HepG2 (cell line): ENCODE data around the gene PRSS22. TPM values are rescaled to one million over a fixed set of nuclear protein-coding genes. Genes with fewer than 3 reads are reported as not detected.

Source experiments
- HDAC2 ChIP-seq: sonication (generic); formaldehyde crosslinking; IDR thresholded peaks from 2 replicates; pipeline ENCODE4 v1.4.0; 2020; ENCODE audit warnings: missing genetic modification reagents
- NONO ChIP-seq, 2 experiments: fragments of 450-650 bp in 1 of 2; sonication (generic) in 1 of 2; formaldehyde crosslinking in 1 of 2; IDR thresholded peaks in 1 of 2; conservative IDR thresholded peaks in 1 of 2; 2 replicates each; pipeline versions ENCODE4 v1.6.1 to v1.8.0; 2017 to 2022; ENCODE audit warnings: mild to moderate bottlenecking in 1 of 2, missing genetic modification reagents in 1 of 2, moderate library complexity in 1 of 2
- PHF21A ChIP-seq: sonication (generic); formaldehyde crosslinking; IDR thresholded peaks from 2 replicates; pipeline ENCODE4 v1.5.0; 2020; ENCODE audit warnings: mild to moderate bottlenecking, missing genetic modification reagents
- XRCC5 ChIP-seq: fragments of 200-400 bp; formaldehyde crosslinking; optimal IDR thresholded peaks from 2 replicates; pipeline ENCODE3; 2017; ENCODE audit warnings: mild to moderate bottlenecking, low read length
- ZFX ChIP-seq: sonication (generic); formaldehyde crosslinking; IDR thresholded peaks from 2 replicates; pipeline ENCODE4 v1.4.0; 2020; ENCODE audit warnings: mild to moderate bottlenecking, low read depth, missing genetic modification reagents, moderate library complexity
- ZMYM4 ChIP-seq: sonication (generic); formaldehyde crosslinking; IDR thresholded peaks from 2 replicates; pipeline ENCODE4 v1.8.1; 2023; ENCODE audit warnings: mild to moderate bottlenecking, missing genetic modification reagents
- ZNF329 ChIP-seq: sonication (generic); formaldehyde crosslinking; IDR thresholded peaks from 2 replicates; pipeline ENCODE4 v1.9.0; 2021; ENCODE audit warnings: low read depth, mild to moderate bottlenecking, missing genetic modification reagents
- ZNF431 ChIP-seq: sonication (generic); formaldehyde crosslinking; IDR thresholded peaks from 2 replicates; pipeline ENCODE4 v1.9.0; 2022; ENCODE audit warnings: missing genetic modification reagents, low read depth, mild to moderate bottlenecking, borderline replicate concordance
- ZNF543 ChIP-seq: sonication (generic); formaldehyde crosslinking; IDR thresholded peaks from 2 replicates; pipeline ENCODE4 v1.4.0; 2020; ENCODE audit warnings: mild to moderate bottlenecking, missing genetic modification reagents
- ZNF570 ChIP-seq: sonication (generic); formaldehyde crosslinking; IDR thresholded peaks from 2 replicates; pipeline ENCODE4 v1.4.0; 2020; ENCODE audit warnings: mild to moderate bottlenecking, missing genetic modification reagents, borderline replicate concordance
- ZNF709 ChIP-seq: sonication (generic); formaldehyde crosslinking; IDR thresholded peaks from 2 replicates; pipeline ENCODE4 v1.5.0; 2020; ENCODE audit warnings: mild to moderate bottlenecking, missing genetic modification reagents
- ZSCAN29 ChIP-seq: sonication (generic); formaldehyde crosslinking; conservative IDR thresholded peaks from 2 replicates; pipeline ENCODE4 v1.4.0; 2020; ENCODE audit warnings: mild to moderate bottlenecking, missing genetic modification reagents
- polyA plus RNA-seq, 8 experiments: library from polyadenylated mRNA; depleted of rRNA in 3 of 8; stranded (reverse) in 7 of 8; unstranded in 1 of 8; fragments of >200 nt; fragmentation: Illumina TruSeq in 4 of 8; extraction: Trizol in 4 of 8; gene quantifications; 2 replicates each; pipeline versions ENCODE4 v1.2.1 to v1.2.3, GENCODE V29; 2011 to 2016; ENCODE audit warnings: low read depth in 4 of 8, missing spikeins in 1 of 8, mixed read lengths in 1 of 8; ENCODE audit not compliant: insufficient read depth in 1 of 8
- total RNA-seq, 5 experiments: library from RNA; depleted of rRNA; stranded (reverse); fragments of >200 nt; fragmentation: Illumina TruSeq; extraction: Trizol; gene quantifications; 2 replicates each; pipeline ENCODE4 v1.2.3, GENCODE V29; 2016; ENCODE audit warnings: low read depth in 1 of 5
- TF ChIP-seq, protein P1 (sequence below): sonication (generic); formaldehyde crosslinking; IDR thresholded peaks from 2 replicates; pipeline ENCODE4 v1.5.0; 2020; ENCODE audit warnings: mild to moderate bottlenecking, missing genetic modification reagents, borderline replicate concordance
- TF ChIP-seq, protein P2 (sequence below): sonication (generic); formaldehyde crosslinking; IDR thresholded peaks from 2 replicates; pipeline ENCODE4 v1.9.0; 2022; ENCODE audit warnings: missing genetic modification reagents, mild to moderate bottlenecking, borderline replicate concordance
- TF ChIP-seq, protein P3 (sequence below): sonication (generic); formaldehyde crosslinking; IDR thresholded peaks from 2 replicates; pipeline ENCODE4 v1.4.0; 2020; ENCODE audit warnings: missing genetic modification reagents, borderline replicate concordance
- TF ChIP-seq, protein P4 (sequence below): sonication (generic); formaldehyde crosslinking; IDR thresholded peaks from 2 replicates; pipeline ENCODE4 v1.5.1; 2020; ENCODE audit warnings: mild to moderate bottlenecking, missing genetic modification reagents, moderate library complexity

The PRSS22 gene
- total and polyA plus RNA-seq, 2 of the 13 experiments (the other 11 are each of a cell fraction or from before 2014, with no cell fraction given): 0.24 to 0.32 TPM

DNA sequence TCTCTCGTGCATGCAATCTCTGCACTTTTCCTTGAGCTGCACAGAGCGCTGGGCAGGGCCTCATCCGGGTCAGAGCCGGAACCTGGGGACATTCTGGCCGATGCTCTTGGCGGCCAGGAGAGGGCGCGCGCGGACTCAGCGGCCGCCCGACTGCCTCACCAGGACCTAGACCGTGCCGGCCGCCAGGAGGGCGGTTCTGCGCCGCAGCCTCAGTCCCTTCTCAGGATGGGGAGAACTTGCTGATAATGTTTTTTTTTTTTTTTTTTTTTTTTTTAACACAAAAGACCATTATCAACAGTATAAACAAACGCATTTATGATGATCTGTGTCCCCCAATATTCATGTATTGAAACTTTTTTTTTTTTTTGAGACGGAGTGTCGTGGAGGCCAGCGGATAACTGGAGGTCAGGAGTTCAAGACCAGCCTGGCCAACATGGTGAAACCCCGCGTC, 17.0 kb upstream of the PRSS22 start (continued):
- TF ChIP-seq, protein P1, sequence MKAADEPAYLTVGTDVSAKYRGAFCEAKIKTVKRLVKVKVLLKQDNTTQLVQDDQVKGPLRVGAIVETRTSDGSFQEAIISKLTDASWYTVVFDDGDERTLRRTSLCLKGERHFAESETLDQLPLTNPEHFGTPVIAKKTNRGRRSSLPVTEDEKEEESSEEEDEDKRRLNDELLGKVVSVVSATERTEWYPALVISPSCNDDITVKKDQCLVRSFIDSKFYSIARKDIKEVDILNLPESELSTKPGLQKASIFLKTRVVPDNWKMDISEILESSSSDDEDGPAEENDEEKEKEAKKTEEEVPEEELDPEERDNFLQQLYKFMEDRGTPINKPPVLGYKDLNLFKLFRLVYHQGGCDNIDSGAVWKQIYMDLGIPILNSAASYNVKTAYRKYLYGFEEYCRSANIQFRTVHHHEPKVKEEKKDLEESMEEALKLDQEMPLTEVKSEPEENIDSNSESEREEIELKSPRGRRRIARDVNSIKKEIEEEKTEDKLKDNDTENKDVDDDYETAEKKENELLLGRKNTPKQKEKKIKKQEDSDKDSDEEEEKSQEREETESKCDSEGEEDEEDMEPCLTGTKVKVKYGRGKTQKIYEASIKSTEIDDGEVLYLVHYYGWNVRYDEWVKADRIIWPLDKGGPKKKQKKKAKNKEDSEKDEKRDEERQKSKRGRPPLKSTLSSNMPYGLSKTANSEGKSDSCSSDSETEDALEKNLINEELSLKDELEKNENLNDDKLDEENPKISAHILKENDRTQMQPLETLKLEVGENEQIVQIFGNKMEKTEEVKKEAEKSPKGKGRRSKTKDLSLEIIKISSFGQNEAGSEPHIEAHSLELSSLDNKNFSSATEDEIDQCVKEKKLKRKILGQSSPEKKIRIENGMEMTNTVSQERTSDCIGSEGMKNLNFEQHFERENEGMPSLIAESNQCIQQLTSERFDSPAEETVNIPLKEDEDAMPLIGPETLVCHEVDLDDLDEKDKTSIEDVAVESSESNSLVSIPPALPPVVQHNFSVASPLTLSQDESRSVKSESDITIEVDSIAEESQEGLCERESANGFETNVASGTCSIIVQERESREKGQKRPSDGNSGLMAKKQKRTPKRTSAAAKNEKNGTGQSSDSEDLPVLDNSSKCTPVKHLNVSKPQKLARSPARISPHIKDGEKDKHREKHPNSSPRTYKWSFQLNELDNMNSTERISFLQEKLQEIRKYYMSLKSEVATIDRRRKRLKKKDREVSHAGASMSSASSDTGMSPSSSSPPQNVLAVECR (CRISPR knock-in tag): peak; percentile 63; the same call in 1 of the 2 replicates
- TF ChIP-seq PHF21A (peak; percentile 29; the same call in 1 of the 2 replicates), ZSCAN29 (CRISPR knock-in tag) (no peak), NONO (IDR thresholded peaks at IDR 0.05) (no peak), NONO (CRISPR knock-in tag; conservative IDR thresholded peaks at IDR 0.05) (no peak), ZNF709 (CRISPR knock-in tag) (no peak), ZFX (CRISPR knock-in tag) (peak; percentile 64), ZNF329 (CRISPR knock-in tag) (no peak), ZNF543 (CRISPR knock-in tag) (0 out of 2 replicates have a peak, but pooled peaks have one; percentile 35), ZNF431 (0 out of 2 replicates have a peak, but pooled peaks have one; percentile 26), ZMYM4 (CRISPR knock-in tag) (0 out of 2 replicates have a peak, but pooled peaks have one; percentile 45), XRCC5 (peak; percentile 78), HDAC2 (peak; percentile 20; the same call in 1 of the 2 replicates), ZNF570 (CRISPR knock-in tag) (no peak)
- TF ChIP-seq, protein P2, sequence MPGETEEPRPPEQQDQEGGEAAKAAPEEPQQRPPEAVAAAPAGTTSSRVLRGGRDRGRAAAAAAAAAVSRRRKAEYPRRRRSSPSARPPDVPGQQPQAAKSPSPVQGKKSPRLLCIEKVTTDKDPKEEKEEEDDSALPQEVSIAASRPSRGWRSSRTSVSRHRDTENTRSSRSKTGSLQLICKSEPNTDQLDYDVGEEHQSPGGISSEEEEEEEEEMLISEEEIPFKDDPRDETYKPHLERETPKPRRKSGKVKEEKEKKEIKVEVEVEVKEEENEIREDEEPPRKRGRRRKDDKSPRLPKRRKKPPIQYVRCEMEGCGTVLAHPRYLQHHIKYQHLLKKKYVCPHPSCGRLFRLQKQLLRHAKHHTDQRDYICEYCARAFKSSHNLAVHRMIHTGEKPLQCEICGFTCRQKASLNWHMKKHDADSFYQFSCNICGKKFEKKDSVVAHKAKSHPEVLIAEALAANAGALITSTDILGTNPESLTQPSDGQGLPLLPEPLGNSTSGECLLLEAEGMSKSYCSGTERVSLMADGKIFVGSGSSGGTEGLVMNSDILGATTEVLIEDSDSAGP (CRISPR knock-in tag): peak; percentile 56; the same call in 1 of the 2 replicates
- TF ChIP-seq, protein P3, sequence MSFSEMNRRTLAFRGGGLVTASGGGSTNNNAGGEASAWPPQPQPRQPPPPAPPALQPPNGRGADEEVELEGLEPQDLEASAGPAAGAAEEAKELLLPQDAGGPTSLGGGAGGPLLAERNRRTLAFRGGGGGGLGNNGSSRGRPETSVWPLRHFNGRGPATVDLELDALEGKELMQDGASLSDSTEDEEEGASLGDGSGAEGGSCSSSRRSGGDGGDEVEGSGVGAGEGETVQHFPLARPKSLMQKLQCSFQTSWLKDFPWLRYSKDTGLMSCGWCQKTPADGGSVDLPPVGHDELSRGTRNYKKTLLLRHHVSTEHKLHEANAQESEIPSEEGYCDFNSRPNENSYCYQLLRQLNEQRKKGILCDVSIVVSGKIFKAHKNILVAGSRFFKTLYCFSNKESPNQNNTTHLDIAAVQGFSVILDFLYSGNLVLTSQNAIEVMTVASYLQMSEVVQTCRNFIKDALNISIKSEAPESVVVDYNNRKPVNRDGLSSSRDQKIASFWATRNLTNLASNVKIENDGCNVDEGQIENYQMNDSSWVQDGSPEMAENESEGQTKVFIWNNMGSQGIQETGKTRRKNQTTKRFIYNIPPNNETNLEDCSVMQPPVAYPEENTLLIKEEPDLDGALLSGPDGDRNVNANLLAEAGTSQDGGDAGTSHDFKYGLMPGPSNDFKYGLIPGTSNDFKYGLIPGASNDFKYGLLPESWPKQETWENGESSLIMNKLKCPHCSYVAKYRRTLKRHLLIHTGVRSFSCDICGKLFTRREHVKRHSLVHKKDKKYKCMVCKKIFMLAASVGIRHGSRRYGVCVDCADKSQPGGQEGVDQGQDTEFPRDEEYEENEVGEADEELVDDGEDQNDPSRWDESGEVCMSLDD: no peak
- TF ChIP-seq, protein P4, sequence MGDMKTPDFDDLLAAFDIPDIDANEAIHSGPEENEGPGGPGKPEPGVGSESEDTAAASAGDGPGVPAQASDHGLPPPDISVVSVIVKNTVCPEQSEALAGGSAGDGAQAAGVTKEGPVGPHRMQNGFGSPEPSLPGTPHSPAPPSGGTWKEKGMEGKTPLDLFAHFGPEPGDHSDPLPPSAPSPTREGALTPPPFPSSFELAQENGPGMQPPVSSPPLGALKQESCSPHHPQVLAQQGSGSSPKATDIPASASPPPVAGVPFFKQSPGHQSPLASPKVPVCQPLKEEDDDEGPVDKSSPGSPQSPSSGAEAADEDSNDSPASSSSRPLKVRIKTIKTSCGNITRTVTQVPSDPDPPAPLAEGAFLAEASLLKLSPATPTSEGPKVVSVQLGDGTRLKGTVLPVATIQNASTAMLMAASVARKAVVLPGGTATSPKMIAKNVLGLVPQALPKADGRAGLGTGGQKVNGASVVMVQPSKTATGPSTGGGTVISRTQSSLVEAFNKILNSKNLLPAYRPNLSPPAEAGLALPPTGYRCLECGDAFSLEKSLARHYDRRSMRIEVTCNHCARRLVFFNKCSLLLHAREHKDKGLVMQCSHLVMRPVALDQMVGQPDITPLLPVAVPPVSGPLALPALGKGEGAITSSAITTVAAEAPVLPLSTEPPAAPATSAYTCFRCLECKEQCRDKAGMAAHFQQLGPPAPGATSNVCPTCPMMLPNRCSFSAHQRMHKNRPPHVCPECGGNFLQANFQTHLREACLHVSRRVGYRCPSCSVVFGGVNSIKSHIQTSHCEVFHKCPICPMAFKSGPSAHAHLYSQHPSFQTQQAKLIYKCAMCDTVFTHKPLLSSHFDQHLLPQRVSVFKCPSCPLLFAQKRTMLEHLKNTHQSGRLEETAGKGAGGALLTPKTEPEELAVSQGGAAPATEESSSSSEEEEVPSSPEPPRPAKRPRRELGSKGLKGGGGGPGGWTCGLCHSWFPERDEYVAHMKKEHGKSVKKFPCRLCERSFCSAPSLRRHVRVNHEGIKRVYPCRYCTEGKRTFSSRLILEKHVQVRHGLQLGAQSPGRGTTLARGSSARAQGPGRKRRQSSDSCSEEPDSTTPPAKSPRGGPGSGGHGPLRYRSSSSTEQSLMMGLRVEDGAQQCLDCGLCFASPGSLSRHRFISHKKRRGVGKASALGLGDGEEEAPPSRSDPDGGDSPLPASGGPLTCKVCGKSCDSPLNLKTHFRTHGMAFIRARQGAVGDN (CRISPR knock-in tag): peak; percentile 73
